ENCODE results near the gene LRCH4. TPM values are rescaled to one million over a fixed set of nuclear protein-coding genes. Genes with fewer than 3 reads are reported as not detected.
A peak's percentile ranks its signal among the peaks of the same experiment; 100 is the strongest.
"Not testable (repeated sequence)": the region's sequence is repeated elsewhere in the genome, so short reads cannot be mapped to it uniquely, and the experiment has no call there.

The LRCH4 gene
- total RNA-seq, 2 experiments from 2014 or later = 77.7 to 78.7 TPM

DNA sequence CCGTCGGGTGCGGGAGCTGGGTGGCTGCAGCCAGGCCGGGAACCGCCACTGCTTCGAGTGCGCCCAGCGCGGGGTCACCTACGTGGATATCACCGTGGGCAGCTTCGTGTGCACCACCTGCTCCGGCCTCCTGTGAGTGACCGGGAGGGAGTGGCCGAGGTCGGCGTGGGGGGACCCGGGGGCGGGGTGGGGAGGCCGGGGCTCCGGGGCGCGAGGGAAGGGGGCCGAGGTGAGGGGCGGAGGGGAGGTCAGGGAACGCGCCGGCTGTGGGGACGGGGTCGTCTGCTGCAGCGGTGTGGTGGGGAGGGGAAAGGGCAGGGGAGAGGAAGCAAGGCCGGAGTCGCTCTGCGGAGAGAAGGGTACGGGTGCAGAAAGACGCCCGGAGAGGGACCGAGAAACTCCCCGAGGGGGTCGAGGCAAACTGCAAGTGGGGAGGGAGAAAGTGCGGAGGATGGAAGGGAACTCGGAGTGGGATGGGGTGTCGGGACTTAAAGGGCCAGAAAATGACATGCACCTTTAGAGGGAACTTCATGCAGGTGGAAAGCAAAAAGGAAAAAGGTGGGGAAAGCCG lies 46.4 kb downstream of the LRCH4 start:
- TF ChIP-seq, protein P1, sequence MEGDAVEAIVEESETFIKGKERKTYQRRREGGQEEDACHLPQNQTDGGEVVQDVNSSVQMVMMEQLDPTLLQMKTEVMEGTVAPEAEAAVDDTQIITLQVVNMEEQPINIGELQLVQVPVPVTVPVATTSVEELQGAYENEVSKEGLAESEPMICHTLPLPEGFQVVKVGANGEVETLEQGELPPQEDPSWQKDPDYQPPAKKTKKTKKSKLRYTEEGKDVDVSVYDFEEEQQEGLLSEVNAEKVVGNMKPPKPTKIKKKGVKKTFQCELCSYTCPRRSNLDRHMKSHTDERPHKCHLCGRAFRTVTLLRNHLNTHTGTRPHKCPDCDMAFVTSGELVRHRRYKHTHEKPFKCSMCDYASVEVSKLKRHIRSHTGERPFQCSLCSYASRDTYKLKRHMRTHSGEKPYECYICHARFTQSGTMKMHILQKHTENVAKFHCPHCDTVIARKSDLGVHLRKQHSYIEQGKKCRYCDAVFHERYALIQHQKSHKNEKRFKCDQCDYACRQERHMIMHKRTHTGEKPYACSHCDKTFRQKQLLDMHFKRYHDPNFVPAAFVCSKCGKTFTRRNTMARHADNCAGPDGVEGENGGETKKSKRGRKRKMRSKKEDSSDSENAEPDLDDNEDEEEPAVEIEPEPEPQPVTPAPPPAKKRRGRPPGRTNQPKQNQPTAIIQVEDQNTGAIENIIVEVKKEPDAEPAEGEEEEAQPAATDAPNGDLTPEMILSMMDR (IDR thresholded peaks at IDR 0.05) = no peak
- Mint-ChIP-seq H3K4me1 (ENCODE audit: low read depth) (peaks cover 44% of the 10 kb centered on the region), H3K4me3 (peak overlapping the region; percentile 91), H3K9me3 (no peaks in the 10 kb centered on the region), H3K36me3 (ENCODE audit: low read depth) (peaks cover 25% of the 10 kb centered on the region), H3K27me3 (no peaks in the 10 kb centered on the region), H3K27ac (peak overlapping the region; percentile 81)
- ChIA-PET CTCF (interaction anchor here (1.1 to 3.2 kb wide), 6 partner anchors 12 to 90 kb away, joined by 3 to 29 read pairs (median 3); no protein-coding TSS in a partner anchor), POLR2A (interaction anchor here (0.6 to 1.3 kb wide), 5 partner anchors 10 to 135 kb away, joined by 3 to 5 read pairs (median 3); partner anchors contain the start of gene PPP1R35)
- DNase-seq (peak; percentile 37), ATAC-seq (no peak)
- intact Hi-C loops (cut with micrococcal nuclease) = no loop called here

DNA sequence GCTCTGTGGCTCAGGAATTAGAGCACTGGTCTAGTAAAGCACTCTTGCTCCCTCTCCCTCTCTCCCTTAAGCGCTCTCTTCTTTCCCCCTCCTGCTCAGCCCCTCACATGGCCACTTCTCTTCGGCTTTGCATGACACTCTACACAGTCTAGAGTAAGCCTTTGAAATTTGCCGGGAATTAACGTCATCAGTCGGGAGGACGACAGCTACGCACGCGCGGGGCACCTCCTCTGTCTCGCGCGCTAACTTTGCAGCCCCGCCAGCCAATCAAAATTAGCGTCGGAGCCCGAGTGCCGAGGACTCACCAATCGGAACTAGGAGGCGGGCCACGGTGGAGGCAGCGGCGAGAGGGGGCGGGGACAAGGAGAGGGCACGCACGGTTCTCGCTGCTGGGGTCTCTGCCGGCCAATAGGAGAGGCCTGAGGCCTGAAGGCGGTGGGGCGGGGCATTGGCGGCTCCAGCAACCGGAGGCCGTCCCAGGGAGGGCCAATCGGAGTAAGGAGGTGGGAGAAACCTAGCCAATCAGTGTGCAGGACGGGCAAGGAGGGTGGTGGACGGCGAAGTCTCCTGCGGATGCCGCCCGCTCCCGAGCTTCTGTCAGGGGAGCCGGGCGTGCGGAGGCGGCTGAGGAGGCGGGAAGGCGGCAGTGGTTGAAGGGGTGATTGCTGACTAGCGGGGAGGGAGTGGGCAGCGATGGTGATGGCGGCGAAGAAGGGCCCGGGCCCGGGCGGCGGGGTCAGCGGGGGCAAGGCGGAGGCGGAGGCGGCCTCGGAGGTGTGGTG lies 47.1 kb downstream of the LRCH4 start, which contains the start of gene AGFG2:
AGFG2 (plus strand) TSS at position 550 of the 782 bp plus-strand sequence; CDS start at position 694, 144 bp downstream.
- ChIA-PET POLR2A (interaction anchor here (0.6 to 1.8 kb wide), 7 partner anchors 10 to 136 kb away, joined by 3 to 6 read pairs (median 4); partner anchors contain the start of gene PPP1R35), CTCF (interaction anchor here (1.0 to 1.8 kb wide), 6 partner anchors 11 to 89 kb away, joined by 3 to 4 read pairs (median 3); no protein-coding TSS in a partner anchor)
- ATAC-seq = peak; percentile 97
- Mint-ChIP-seq H3K9me3 (no peaks in the 10 kb centered on the region), H3K4me3 (peak within 1 kb of the TSS; percentile 91), H3K27ac (peak within 1 kb of the TSS; percentile 97), H3K36me3 (ENCODE audit: low read depth) (peaks cover 22% of the 10 kb centered on the region), H3K27me3 (no peaks in the 10 kb centered on the region), H3K4me1 (ENCODE audit: low read depth) (peaks cover 37% of the 10 kb centered on the region)
- intact Hi-C loops (cut with micrococcal nuclease) = no loop called here
- DNase-seq = peak; percentile 100
- TF ChIP-seq, protein P1 (IDR thresholded peaks at IDR 0.05) = no peak

DNA sequence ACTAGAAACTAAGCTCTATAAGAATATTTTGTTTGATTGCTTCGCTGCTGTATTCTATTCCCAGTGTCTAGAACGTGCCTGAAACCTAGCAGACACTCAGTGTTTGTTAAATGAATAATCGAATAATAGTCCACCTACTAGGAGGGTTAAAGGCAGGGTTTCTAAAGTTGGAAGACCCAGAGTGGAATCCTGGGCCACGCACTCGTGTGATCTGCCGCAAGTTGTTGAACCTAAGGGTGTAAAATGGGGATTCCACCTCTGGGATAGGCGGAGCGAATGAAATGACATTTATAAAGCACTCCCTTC lies 47.6 kb downstream of the LRCH4 start:
- intact Hi-C loops (cut with micrococcal nuclease) = no loop called here
- TF ChIP-seq, protein P1 (IDR thresholded peaks at IDR 0.05) = no peak

DNA sequence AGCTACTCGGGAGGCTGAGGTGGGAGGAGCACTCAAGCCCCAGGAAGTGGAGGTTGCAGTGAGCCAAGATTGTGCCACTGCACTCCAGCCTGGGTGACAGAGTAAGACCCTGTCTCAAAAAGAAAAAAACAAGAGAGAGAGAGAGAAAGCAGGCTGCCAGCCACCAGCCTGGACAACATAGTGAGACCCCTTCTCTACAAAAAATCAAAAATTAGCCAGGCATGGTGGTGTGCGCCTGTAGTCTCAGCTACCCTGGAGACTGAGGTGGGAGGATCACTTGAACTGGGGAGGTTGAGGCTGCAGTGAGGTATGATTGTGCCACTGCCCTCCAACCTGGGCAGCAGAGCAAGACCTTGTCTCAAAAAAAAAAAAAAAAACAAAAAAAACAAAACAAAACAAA lies 49.2 kb downstream of the LRCH4 start:
- H3K4me3 Mint-ChIP-seq; H3K27me3 Mint-ChIP-seq; H3K9me3 Mint-ChIP-seq; DNase-seq; H3K27ac Mint-ChIP-seq; ATAC-seq; intact Hi-C loops (cut with micrococcal nuclease): not testable (repeated sequence)
- POLR2A ChIA-PET = interaction anchor here (0.6 to 2.4 kb wide), 3 partner anchors 9 to 34 kb away, joined by 3 to 17 read pairs (median 5); no protein-coding TSS in a partner anchor
- Mint-ChIP-seq H3K4me1 (ENCODE audit: low read depth) (peaks cover 17% of the 10 kb centered on the region), H3K36me3 (ENCODE audit: low read depth) (peaks cover 16% of the 10 kb centered on the region)
- CTCF ChIA-PET = interaction anchor here (0.7 to 1.5 kb wide), 3 partner anchors 29 to 361 kb away, joined by 3 to 4 read pairs (median 3); no protein-coding TSS in a partner anchor

More for the DNA sequence above, 47.6 kb downstream of the LRCH4 start:
- ChIA-PET POLR2A (interaction anchor here (0.9 to 1.8 kb wide), 2 partner anchors 11 to 46 kb away, joined by 4 to 6 read pairs; no protein-coding TSS in a partner anchor), CTCF (interaction anchor here (1.0 to 1.7 kb wide), 4 partner anchors 22 to 89 kb away, joined by 3 to 4 read pairs (median 3); no protein-coding TSS in a partner anchor)
- Mint-ChIP-seq H3K4me3 (peak overlapping the region; percentile 91), H3K27ac (peak overlapping the region; percentile 84), H3K9me3 (no peaks in the 10 kb centered on the region), H3K36me3 (ENCODE audit: low read depth) (peaks cover 22% of the 10 kb centered on the region), H3K27me3 (no peaks in the 10 kb centered on the region), H3K4me1 (ENCODE audit: low read depth) (peaks cover 31% of the 10 kb centered on the region)
- DNase-seq (no peak), ATAC-seq (no peak)

DNA sequence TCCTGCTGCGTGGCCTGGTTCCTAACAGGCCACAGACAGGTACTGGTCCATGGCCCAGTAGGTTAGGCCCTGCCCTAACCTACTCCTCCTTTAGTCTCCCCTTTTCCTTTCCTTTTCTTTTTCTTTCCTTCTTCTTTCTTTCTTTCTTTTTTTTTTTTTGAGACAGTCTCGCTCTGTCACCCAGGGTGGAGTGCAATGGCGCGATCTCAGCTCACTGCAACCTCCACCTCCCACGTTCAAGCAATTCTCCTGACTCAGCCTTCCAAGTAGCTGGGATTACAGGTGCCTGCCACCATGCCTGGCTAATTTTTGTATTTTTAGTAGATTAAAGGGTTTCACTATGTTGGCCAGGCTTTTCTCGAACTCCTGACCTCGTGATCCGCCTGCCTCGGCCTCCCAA lies 49.9 kb downstream of the LRCH4 start:
- H3K4me3 Mint-ChIP-seq; DNase-seq; H3K27me3 Mint-ChIP-seq; intact Hi-C loops (cut with micrococcal nuclease); H3K27ac Mint-ChIP-seq; H3K9me3 Mint-ChIP-seq; ATAC-seq: not testable (repeated sequence)
- POLR2A ChIA-PET = interaction anchor here (1.5 to 2.4 kb wide), 3 partner anchors 10 to 19 kb away, joined by 3 to 17 read pairs (median 5); no protein-coding TSS in a partner anchor
- CTCF ChIA-PET = interaction anchor here (0.7 to 1.5 kb wide), 4 partner anchors 25 to 67 kb away, joined by 3 to 4 read pairs (median 4); no protein-coding TSS in a partner anchor
- Mint-ChIP-seq H3K36me3 (ENCODE audit: low read depth) (peaks cover 12% of the 10 kb centered on the region), H3K4me1 (ENCODE audit: low read depth) (peaks cover 11% of the 10 kb centered on the region)

All from activated CD8-positive, alpha-beta T cell treated with anti-CD3 and anti-CD28 coated beads for 36 hours (primary cell).